Measurements from ENCODE around the gene CYTH4. TPM values are rescaled to one million over a fixed set of nuclear protein-coding genes. Genes with fewer than 3 reads are reported as not detected.

CYTH4 gene
- total and polyA plus RNA-seq, 2 donors (not counting 3 experiments of a cell fraction or from before 2014, with no cell fraction given) = 0.06 TPM; not detected in 1

- Histone ChIP-seq H3K79me2 (ENCODE audit: control insufficient read depth, insufficient read depth, low read length) (no peaks in the 10 kb centered on the region), H3K27me3 (ENCODE audit: control insufficient read depth in 2 of 2, insufficient read depth in 2 of 2, low read length in 2 of 2) (peaks cover 0 to 11% of the 10 kb centered on the region in 2 experiments), H4K20me1 (replicated peaks; ENCODE audit: control insufficient read depth, extremely low read depth, insufficient read depth, low read length) (no peaks in the 10 kb centered on the region), H3K9me1 (replicated peaks; ENCODE audit: control insufficient read depth, extremely low read depth, insufficient read depth, low read length) (no peaks in the 10 kb centered on the region), H3K9me3 (replicated peaks; ENCODE audit: control insufficient read depth, insufficient read depth, low read length) (no peaks in the 10 kb centered on the region), H3K4me1 (ENCODE audit: control insufficient read depth, extremely low read depth, insufficient read depth, low read length) (no peaks in the 10 kb centered on the region), H3K9ac (replicated peaks; ENCODE audit: extremely low read depth, insufficient read depth, low read length) (no peak overlapping the region), H3K36me3 (ENCODE audit: control insufficient read depth in 2 of 2, extremely low read depth in 1 of 2, insufficient read depth in 2 of 2, low read length in 2 of 2) (no peaks in the 10 kb centered on the region), H3K27ac (ENCODE audit: insufficient read depth, low read depth, low read length) (no peak overlapping the region), H3K4me3 (replicated peaks in 1 of 3; ENCODE audit: insufficient read depth in 1 of 3, low read depth in 1 of 3, low read length in 3 of 3) (no peak overlapping the region), H3K4me2 (ENCODE audit: insufficient read depth, low read length) (no peak overlapping the region), H2AFZ (ENCODE audit: low read depth, low read length) (no peak overlapping the region)
- intact Hi-C loops (cut with micrococcal nuclease) (no loop called here), dilution Hi-C loops (cut with MboI; ENCODE audit: extremely low pct_ligation_motif_present, low sequenced_read_pairs) (no loop called here)
- DNase-seq (ENCODE audit: low read depth, low spot score) (no peak), FAIRE-seq (no peak)
- POLR2A ChIA-PET = no interaction called here
- BruUV-seq (replicated peaks) = no TSS peak
- TF ChIP-seq EZH2 (IDR thresholded peaks at IDR 0.05; ENCODE audit: borderline replicate concordance, low read depth, low read length, severe bottlenecking) (no peak), FOS (IDR thresholded peaks at IDR 0.05; ENCODE audit: borderline replicate concordance, insufficient read depth, low read length) (no peak), POLR2A (IDR thresholded peaks at IDR 0.05; ENCODE audit: low read depth, low read length) (no peak), CTCF (IDR thresholded peaks at IDR 0.05; ENCODE audit: extremely low read depth in 1 of 2, insufficient read depth in 1 of 2, low read depth in 1 of 2, low read length in 2 of 2) (no peak), GATA2 (IDR thresholded peaks at IDR 0.05; ENCODE audit: insufficient read depth, insufficient read length, low read depth, low read length) (no peak), MYC (IDR thresholded peaks at IDR 0.05; ENCODE audit: low read depth, low read length) (no peak), JUN (IDR thresholded peaks at IDR 0.05; ENCODE audit: borderline replicate concordance, insufficient read depth, insufficient read length, low read depth) (no peak), POLR2AphosphoS5 (IDR thresholded peaks at IDR 0.05; ENCODE audit: insufficient read depth, low read depth, low read length) (no peak)
- TF ChIP-seq, protein P1, sequence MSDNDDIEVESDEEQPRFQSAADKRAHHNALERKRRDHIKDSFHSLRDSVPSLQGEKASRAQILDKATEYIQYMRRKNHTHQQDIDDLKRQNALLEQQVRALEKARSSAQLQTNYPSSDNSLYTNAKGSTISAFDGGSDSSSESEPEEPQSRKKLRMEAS (IDR thresholded peaks at IDR 0.05; ENCODE audit: insufficient read depth, insufficient read length) = no peak
- CTCF ChIA-PET = no interaction called here
Observed at GRCh38 chr22:37352481-37352880, 70.2 kb downstream of the CYTH4 start.

All from endothelial cell of umbilical vein (primary cell).